Glomerular visceral epithelial cell (primary cell): ENCODE measurements around the gene UBL4A.
"Not testable (repeated sequence)": the region's sequence is repeated elsewhere in the genome, so short reads cannot be mapped to it uniquely, and the experiment has no call there.

Experiments
- DNase-seq: peaks from one replicate; pipeline ENCODE4 v3.0.0-alpha.2; 2016; ENCODE audit errors: extremely low spot score

UBL4A gene

GRCh38 chrX:154508384-154508745 lies 21.9 kb upstream of the UBL4A start:
- DNase-seq = no peak

- DNase-seq = no peak
Measured at GRCh38 chrX:154507673-154508383, 21.4 kb upstream of the UBL4A start.

- DNase-seq = no peak
Measured at GRCh38 chrX:154506483-154507332, 20.3 kb upstream of the UBL4A start.

DNA sequence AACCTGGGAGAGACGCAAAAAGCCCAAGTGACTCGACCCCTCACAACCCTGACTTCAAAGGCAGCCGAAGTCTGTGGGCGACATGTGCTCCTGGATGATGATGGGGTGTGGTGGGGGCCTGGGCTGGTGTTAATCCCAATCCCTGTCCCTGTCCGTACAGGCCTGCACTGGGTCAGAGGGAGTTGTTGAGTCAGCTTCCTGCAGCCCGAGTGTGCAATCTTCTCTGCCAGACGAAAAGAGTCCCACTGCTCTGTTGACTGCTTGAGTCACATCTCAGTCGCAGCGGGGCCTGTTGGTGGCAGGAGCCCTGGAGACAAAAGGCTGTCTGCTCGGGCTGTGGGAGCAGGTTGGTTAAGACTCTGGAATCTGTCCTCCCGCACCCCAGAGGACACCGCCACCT lies 19.3 kb upstream of the UBL4A start:
- DNase-seq = no peak

GRCh38 chrX:154502989-154503388 lies 16.6 kb upstream of the UBL4A start:
- no peak for DNase-seq

GRCh38 chrX:154502098-154502497 lies 15.7 kb upstream of the UBL4A start:
- DNase-seq = no peak

DNA sequence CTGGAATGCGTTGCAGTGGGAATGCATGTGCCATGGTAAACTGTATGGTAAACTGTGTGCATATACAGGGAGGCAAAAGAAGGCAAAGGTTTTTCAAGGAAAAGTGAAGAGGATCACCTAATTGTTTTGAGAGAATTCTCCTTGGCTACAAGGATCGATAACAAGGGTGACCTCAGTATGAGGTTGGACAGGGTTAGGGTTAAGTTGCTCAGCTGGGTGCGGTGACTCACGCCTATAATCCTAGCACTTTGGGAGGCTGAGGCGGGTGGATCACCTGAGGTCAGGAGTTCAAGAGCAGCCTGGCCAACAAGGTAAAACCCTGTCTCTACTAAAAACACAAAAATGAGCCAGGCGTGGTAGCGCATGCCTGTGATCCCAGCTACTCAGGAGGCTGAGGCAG lies 15.0 kb upstream of the UBL4A start:
- not testable (repeated sequence) for DNase-seq

DNA sequence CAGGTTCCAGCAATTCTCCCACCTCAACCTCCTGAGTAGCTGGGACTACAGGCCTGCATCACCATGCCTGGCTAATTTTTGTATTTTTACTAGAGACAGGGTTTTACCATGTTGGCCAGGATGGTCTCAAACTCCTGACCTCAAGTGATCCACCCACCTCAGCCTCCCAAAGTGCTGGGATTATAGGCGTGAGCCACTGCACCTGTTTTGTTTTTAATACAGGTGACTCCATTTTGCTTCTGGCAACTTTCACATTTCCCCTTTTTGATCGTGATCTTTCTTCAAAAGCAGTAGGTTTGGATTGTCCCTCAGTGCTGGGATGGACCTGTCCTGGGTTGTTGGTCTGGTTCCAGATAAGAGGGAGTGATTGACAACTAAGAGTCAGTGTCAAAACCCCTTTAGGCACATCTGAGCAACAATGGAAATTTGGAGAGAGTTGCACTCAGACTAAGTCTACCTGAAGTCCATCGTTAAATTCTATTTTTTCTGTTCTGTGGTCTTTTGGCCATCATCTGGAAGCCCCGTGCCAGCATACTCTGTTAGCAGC lies 10.2 kb upstream of the UBL4A start:
- DNase-seq = not testable (repeated sequence)

DNA sequence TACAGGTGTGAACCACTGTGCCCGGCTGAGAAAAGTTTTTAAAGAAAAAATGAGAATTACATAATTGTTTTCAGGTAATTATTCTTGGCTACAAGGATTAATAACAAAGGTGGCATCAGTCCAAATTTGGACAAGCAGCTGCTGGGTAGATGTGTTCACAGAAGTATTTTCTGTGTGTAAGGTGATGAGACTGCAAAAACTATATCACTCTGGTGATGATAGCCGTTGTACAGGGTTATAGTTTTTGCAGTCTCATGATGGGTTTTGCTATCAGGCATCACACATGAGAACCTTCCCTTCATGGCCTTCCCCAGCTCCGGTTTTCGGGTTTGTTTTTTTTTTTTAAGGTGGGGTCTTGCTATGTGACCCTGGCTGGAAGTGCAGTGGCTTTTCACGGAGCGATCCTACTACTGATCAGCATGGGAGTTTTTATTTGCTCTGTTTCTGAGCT lies 9.1 kb upstream of the UBL4A start:
- no peak for DNase-seq

GRCh38 chrX:154494715-154495114 lies 8.3 kb upstream of the UBL4A start:
- no peak for DNase-seq

DNA sequence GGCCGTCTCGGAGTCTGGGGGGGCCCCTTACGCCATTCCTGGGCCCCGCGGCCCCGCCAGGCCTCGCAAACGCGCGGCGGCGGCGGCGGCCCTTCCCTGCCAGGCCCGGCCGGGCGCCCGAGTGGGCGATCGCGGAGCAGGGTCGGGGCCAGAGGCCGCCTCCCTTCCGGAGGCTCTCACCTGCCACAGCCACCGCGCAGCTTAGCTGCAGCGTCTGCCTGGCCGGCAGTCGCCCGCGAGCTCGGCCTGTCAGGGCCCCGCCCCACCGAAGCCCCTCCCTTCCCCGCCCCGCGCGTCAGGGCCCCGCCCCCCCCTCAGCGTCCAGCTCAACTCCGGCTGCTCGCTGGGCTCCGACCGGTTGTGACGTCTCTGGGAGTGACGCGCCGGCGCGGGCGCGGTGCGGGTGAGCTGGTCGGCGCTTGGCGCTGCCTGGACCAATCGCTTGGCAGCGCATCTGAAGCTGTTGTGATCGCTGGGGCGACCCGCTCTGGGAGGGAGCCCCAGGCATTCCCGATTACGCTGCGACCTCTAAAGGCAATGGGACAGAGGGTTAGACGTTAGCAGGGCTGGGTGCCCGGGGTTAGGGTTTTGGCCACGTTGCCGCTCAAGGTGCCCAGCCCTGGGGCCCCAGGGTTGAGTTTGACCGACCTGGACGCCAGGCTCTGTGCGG lies 4.1 kb upstream of the UBL4A start, which contains the start of gene SLC10A3:
Gene SLC10A3, minus strand, starts transcription at position 216 of the 670 bp plus-strand sequence. CDS start 1,689 bp downstream, outside the sequence.
- peak; percentile 93 for DNase-seq

DNA sequence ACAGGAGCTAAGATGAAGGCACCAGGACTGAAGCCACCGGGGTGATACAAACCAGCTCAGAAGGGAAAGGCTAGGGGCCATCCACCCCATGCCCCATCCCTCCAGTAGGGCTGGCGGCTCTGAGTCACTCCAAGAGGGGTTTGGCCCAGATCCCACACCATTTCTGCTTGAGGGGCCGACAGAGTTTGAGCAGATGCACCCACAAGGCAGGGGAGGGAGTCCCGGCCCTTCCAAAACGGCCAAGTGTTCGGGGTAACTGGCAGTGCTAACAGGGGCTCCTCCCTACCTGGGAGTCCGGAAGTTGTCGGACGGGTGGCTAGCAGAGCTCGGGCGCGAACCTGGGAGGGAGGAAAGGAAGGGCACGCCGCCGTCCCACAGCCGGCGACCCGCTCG lies 3.6 kb upstream of the UBL4A start:
- DNase-seq = peak; percentile 62

- no peak for DNase-seq
Measured at GRCh38 chrX:154489182-154489581, 2.8 kb upstream of the UBL4A start.

DNA sequence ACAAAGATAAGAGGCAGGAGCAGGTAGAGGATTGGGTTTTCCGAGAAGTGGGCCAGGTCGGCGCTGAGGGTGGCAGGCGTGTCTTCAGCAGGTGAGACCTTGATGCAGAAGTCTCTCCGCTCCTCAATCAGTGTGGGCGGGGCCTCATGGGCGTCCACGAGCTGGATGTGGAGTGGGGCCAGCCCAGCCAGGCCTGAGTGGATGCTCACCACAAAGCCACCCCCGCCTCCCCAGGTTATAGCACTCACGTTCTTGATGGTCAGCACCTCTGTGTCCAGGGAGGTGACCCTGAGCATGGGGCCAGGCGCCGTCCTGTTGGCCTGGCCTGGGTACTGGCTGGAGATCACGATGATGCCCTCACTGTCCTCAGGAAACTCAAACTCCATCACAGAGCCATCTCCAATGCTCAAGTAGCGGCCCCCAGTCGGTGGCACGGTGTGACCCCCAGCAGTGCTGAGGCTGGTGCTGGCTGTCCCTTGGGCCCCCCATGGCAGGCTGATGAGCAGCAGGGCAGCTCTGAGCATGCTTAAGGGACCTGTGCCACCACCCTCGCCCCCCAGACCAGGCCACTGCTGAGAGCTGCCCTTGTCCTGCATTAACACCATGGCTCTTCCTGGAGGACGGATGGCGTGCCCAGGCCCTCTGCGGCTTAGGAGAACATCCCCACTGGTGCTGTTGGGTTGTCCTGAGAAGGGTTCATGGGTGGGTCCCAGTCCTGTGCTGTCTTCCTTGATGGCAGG lies 2.1 kb upstream of the UBL4A start:
- no peak for DNase-seq

DNA sequence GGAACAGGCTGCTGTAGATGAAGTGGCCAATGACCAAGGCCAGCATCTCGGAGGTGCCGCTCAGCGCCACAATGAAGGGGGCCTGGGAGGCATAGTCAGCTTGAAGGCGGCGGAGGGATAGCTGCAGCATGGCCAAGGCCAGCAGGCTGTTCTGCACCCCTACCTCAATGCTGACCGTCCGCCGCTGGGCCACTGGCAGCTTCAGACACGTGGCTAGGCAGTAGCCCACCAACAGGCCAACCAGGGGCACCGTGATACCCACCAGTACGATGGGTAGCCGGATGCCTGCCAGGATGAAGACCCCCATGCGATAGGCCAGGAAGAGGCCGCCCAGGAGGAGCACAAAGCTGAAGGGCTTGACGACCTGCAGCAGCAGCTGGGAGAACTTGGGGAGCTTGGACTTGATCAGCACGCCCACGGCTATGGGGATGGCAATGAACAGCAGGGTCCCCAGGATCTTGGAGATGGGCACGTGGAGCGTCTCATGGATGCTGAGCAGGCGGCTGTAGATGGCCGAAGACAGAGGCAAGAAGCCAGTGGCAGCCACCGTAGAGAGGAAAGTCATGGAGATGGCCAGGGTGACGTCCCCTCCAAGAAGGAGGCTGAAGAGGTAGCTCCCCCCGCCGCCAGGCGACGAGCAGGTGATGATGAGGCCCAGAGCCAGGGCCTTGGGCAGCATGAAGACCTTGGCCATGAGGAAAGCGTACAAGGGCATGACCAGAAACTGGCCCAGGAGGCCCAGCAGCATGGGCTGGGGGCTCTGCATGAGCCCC lies 1.3 kb upstream of the UBL4A start:
- DNase-seq = no peak

DNA sequence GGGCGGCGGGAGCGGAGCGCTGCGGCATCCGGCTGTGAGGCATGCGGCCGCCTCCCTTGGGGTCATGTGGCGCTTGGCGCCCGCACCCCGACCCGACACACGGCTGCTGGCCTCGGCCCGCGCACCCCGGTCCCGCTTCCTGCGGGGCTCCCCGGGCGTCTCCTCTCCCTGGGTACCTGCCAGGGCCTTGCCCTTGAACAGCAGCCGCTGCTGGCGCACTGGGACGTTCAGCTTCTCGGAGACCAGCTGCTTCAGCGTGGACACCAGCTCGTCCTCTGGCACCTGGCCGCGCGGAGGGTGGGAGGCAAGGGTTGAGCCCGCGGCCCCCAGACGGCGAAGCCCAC lies 391 bp downstream of the UBL4A start:
- no peak for DNase-seq

GRCh38 chrX:154485150-154486051 lies 1.0 kb downstream of the UBL4A start:
- no peak for DNase-seq

DNA sequence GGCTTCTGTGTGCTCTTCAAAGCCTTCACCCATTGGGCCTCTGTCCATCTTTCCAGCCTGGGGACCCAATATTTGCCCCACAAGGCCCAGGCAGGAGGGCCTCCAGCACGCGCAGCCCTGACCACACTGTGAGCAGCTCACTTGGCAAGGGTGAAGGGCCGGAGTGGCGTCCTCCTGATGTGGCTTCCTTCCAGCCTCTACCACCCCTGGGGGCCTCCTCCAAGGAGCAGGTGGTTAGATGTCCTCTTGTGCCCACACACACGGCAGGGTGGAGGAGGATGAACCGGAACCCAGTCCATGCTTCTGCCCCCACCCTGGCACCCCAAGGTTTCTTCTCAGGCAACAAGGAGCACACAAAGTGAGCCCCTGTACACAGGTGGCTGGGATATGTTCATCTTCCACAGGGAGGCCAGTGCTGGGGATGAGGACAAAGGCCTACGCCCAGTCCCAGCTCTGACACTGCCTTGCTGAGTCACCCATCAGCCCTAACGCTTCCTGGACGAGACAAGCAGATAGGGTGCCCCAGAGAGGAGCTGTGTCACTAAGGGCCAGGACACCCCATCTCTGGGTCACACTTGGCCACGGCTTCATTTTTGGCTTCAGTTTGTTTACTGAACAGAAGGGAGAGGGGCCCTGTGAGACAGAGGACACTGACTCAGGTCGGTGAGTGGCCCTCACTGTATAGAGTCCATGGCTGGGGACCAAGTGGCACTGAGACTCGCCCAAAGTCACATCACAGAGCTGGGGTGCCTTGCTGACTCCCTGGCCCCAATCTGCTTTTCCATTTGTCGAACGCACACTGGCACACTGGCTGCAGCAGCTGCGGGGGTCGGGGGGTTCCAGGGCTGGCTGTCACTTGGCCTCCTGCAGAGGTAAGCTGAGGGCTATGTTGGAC lies 1.9 kb downstream of the UBL4A start:
- DNase-seq = no peak

- no peak for DNase-seq
Measured at GRCh38 chrX:154483325-154483724, 3.1 kb downstream of the UBL4A start.
